ENCODE measurements around the gene KCNJ6.

- TF ChIP-seq CTCF (IDR thresholded peaks at IDR 0.05; ENCODE audit: low read depth, low read length): no peak
- no peak for TF ChIP-seq MAX (IDR thresholded peaks at IDR 0.05; ENCODE audit: low read depth, low read length)
- TF ChIP-seq MYC (IDR thresholded peaks at IDR 0.05; ENCODE audit: low read depth, low read length): no peak
Observed at GRCh38 chr21:37762606-37763005, 153.7 kb downstream of the KCNJ6 start.
